Panc1 (cell line): ENCODE measurements around the gene MIF.

Experiments
- POLR2AphosphoS5 ChIP-seq: IDR thresholded peaks from 2 replicates; pipeline ENCODE4 v1.6.1; 2012; ENCODE audit warnings: mild to moderate bottlenecking, low read depth, low read length, moderate library complexity
- SIN3A ChIP-seq: IDR thresholded peaks from 2 replicates; pipeline ENCODE4 v1.6.1; 2012; ENCODE audit warnings: low read depth, mild to moderate bottlenecking, low read length, moderate library complexity, borderline replicate concordance; ENCODE audit not compliant: insufficient read depth
- TF ChIP-seq, protein P1 (sequence below): fragments of 450-650 bp; IDR thresholded peaks from 2 replicates; pipeline ENCODE4 v1.5.1; 2017; ENCODE audit warnings: mild to moderate bottlenecking

DNA sequence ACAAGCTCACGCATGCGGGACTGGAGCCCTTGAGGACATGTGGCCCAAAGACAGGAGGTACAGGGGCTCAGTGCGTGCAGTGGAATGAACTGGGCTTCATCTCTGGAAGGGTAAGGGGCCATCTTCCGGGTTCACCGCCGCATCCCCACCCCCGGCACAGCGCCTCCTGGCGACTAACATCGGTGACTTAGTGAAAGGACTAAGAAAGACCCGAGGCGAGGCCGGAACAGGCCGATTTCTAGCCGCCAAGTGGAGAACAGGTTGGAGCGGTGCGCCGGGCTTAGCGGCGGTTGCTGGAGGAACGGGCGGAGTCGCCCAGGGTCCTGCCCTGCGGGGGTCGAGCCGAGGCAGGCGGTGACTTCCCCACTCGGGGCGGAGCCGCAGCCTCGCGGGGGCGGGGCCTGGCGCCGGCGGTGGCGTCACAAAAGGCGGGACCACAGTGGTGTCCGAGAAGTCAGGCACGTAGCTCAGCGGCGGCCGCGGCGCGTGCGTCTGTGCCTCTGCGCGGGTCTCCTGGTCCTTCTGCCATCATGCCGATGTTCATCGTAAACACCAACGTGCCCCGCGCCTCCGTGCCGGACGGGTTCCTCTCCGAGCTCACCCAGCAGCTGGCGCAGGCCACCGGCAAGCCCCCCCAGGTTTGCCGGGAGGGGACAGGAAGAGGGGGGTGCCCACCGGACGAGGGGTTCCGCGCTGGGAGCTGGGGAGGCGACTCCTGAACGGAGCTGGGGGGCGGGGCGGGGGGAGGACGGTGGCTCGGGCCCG, at the start of gene MIF:
- TF ChIP-seq, protein P1, sequence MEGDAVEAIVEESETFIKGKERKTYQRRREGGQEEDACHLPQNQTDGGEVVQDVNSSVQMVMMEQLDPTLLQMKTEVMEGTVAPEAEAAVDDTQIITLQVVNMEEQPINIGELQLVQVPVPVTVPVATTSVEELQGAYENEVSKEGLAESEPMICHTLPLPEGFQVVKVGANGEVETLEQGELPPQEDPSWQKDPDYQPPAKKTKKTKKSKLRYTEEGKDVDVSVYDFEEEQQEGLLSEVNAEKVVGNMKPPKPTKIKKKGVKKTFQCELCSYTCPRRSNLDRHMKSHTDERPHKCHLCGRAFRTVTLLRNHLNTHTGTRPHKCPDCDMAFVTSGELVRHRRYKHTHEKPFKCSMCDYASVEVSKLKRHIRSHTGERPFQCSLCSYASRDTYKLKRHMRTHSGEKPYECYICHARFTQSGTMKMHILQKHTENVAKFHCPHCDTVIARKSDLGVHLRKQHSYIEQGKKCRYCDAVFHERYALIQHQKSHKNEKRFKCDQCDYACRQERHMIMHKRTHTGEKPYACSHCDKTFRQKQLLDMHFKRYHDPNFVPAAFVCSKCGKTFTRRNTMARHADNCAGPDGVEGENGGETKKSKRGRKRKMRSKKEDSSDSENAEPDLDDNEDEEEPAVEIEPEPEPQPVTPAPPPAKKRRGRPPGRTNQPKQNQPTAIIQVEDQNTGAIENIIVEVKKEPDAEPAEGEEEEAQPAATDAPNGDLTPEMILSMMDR: peak; percentile 83
- no peak; the same call in 1 of the 2 replicates for TF ChIP-seq SIN3A
- TF ChIP-seq POLR2AphosphoS5: peak; percentile 91
